EL (cell line): ENCODE measurements around the gene HERC3.

ENCODE experiments used
- DNase-seq: peaks from one replicate; pipeline ENCODE4 v3.0.0-alpha.2; 2016

HERC3 gene

DNA sequence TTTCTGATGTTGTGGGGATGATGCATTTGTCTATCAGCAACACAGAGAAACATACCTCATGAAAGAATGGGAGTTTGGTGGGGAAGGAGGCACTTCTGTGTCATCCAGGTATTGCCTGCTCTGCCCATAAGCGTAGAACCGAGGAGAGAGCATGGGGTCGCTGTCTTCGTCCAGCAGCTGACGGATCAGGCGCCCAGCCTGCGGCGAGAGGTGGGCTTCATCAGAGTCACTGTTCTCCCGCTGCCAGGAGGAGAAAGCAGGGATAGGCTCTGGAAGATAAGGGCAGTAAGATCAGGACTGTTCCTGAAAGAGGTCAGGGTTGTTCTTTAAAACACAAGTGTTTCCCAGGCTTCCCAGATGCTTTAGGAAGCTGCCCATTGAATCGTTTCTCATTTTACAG is 158.1 kb downstream of the HERC3 start:
- DNase-seq, result no peak

DNA sequence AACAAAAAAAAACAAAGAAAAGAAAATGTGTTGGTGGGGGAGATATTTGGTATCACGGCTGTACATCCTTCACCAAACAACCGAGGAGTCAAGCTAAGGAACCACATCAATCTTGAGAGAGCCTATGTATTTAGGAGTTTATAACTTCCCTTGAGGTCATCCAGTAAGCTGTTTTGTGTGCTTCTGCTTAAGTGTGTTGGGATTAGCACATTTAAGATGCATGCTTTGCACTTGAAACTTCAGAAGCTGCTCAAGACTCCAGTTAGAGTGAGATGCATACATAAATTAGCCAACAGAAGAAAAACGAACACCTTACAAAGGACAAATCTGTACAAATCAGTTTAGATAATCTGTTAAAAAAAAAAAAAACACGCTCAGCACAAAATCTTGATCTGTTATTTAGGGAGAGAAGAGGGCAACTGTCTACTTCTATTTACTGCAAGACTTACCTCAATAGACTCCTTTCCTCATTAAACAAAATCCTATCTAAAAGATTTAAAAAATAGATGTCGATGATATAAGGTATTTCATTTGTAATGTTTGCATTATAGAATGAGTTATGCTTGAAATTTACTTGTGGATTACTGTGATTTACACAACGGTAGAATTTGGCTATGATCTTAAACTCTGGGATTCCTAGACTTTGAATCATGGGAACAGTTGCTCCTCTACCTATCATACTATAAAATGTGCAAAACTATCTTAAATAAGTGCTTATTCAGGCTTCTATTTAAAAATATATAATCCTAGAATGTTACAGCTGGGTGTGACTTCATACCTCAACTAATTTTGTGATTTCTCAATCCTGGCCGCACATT is 159.2 kb downstream of the HERC3 start:
- no peak for DNase-seq

DNA sequence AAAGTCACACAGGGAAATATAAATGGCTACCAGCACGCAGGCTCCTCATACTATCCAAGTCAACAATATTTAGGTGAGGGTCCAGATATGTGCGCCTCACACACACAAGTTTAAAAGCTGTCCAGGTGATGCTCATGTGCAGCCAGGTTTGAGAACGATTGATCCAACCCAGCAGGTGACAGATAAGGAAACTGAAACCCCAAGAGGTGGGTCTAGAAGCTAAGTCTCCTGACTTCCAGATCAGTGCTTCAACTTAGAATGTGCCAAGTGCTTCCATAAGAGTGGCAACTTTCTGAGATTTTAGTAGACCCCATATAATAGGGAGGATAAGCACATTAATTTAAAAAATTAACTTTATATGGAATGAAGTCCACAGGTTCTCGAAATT is 159.8 kb downstream of the HERC3 start:
- no peak for DNase-seq

DNA sequence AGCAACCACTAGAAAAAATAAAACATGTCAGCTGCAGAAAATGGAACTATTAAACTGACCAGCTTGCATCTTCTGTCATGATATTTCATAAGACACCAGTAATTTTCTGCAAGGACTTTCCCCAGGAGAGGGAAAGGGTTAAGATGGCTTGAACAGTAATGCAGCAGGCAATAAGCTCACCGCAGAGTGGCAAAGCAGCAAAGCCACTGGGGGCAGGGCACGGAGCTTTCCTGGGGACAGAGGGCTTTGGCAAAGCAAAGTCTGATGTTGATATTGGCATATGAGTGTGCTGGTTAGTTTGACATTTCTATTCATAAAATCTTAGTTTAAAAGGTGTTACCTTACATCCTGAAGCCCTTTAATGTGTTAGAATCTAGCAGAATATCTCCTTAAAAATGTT is 160.5 kb downstream of the HERC3 start:
- DNase-seq, result no peak

DNA sequence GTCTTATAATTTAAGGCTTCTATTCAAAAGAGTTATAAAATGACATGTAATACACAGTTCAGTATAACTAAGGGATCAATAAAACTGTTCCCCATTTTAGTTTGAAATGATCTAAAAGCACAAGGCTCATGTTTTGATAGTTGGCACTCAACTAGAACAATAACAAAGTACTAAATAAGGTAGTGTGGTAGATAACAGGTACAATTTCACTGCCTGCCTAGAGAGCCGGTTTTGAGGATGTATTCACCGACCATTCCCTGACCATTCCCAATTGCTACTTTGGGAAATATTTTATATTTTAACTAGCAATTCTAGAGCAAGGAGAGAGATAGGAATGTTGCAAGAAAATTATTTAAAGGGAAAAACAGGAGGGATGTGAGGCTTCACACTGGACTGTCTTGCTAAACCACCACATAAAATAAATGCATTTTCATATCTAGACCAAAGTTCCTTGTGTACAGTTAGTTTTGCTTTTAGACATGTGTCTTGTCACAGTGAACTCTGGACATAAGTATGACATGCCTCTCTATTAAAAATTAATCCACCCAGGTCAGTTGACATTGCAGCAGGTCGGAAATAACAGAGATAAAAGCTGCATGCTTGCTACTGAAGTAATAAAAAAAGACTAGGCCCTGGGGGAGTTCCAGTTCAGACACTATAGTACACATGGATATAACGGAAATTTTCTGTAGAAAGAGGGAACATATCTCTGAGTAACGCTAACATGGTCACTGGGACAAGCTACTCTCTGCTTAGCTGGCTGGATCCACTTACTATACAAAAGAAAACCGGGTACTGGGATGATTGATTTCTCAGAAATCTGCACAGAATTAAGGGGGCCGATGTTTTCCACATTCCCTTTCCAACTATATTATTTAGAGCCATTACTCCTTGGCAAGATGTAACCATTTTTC is 161.6 kb downstream of the HERC3 start:
- DNase-seq, result no peak

DNA sequence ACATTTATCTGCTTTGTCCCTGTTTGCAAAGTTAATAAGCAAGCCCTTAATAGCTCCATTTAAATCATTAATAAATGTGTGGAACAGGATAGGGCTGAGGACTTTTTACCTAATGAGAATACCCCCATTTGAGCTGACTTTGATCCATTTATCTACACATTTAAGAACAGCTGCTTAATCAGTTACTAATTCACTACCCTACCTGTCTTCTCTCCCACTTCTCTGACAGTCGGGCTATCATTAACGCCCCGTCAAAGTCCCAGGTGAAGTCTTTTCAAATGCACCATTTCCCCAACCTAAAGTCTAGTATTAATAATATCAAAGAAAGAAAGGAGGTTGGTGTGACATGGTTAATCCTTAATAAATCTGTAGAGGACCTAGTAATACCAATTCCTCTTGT is 162.5 kb downstream of the HERC3 start:
- DNase-seq, result no peak

DNA sequence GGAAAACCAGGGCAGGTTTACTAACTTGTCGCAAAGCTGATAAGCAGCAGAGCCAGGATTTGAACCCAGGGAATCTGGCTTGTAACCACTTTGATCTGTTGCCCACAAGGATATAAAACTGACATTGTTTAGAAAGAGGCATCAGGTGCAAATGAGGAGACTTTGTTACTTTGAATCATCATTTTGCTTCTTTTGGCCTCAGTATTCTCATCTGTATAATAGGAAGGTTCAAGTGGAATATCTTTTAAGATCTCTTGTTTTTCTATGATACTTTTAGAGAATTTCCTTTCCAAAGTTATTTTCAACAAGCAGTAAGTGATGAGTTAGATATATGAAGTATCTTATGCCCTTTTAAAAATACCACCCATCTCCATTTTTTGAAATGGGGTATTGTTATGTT is 163.2 kb downstream of the HERC3 start:
- no peak for DNase-seq

DNA sequence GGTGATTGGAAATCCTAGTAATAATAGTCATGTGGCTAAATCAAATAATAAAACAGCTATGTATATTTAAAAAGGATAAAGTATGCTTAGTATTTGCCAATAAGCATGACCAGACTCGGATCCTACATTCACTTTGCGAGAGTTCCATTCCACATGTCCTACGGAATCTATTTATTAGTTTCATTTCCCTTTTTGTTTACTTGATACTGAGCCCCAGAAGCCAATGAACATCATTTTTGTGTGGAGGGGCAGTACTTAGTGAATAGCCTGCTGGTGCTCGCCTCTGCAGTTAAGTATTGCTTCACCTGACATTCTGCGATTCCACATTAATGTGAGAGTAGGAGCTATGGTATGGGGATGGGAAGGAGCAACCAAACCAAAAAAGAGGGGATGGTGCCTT is 163.9 kb downstream of the HERC3 start:
- no peak for DNase-seq

DNA sequence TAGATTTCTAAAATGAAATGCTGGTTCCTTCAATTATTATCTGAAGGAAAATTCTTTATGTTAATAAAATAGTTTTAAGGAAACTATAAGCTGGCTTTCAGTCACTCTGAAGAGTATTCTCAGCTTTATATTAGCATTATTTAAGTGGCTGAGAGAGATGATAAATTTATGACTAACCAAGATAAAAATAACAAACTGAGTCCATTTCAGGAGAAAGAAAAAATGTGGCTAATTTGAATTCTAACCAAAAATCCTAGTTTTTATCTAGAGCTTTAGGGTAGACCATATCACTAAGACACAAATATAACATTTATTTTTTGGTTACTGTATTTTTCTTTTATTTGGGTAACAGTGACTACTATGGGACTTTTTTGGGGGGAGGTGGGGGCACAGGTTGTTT is 164.8 kb downstream of the HERC3 start:
- no peak for DNase-seq

DNA sequence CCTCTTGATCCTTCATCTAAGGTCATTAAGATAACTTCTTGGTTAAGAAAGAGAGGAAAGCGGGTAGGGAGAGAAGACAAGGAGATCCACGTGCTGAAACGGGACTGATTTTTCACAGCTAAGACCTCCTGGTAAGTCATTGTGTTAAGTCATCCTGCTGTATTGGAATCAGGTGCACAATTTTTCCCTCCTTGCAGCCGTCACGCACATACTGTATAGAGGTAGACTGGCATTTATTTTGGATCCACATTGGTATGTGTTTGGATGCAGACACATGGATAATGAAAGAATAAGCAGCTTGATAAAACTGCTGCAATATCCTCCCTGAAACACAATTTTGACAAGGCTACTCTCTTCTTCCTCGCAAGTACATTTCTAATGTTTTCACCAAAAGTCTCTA is 165.5 kb downstream of the HERC3 start:
- DNase-seq, result no peak
